ENCODE data around the gene TMEM212. TPM values are rescaled to one million over a fixed set of nuclear protein-coding genes. Genes with fewer than 3 reads are reported as not detected.

Gene TMEM212
- total RNA-seq, 2 experiments from 2014 or later, result not detected

DNA sequence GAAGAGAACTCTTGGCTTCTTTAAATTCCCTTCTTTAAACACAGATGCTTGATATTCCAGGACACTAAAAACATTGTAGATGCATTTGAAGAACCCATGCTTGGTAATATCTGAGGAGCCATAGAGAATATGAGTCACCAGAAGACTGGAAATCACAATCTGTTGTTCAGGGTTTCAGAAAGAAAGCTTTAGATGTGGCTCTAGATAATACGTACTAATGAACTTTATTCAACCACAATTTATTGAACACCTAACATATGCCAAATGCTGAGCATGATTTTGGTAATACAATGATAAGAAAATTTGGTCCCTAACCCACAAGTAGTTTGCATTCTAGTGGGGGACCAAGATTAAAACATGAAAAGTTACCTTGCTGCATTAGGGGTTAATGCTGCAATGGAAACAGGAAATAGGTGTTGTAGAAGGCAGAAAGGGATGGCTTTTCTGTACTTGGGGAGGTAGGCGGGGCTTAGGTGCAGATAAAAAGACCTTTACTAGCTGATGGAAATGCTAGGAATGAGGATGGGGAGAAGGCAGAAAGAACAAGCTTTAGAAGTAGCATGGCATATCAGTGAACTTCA, 21.3 kb upstream of the TMEM212 start:
- ATAC-seq (ENCODE audit: poor library complexity), result no peak
- H3K4me3 Mint-ChIP-seq, result no peak overlapping the region
- H3K27ac Mint-ChIP-seq, result no peak overlapping the region

DNA sequence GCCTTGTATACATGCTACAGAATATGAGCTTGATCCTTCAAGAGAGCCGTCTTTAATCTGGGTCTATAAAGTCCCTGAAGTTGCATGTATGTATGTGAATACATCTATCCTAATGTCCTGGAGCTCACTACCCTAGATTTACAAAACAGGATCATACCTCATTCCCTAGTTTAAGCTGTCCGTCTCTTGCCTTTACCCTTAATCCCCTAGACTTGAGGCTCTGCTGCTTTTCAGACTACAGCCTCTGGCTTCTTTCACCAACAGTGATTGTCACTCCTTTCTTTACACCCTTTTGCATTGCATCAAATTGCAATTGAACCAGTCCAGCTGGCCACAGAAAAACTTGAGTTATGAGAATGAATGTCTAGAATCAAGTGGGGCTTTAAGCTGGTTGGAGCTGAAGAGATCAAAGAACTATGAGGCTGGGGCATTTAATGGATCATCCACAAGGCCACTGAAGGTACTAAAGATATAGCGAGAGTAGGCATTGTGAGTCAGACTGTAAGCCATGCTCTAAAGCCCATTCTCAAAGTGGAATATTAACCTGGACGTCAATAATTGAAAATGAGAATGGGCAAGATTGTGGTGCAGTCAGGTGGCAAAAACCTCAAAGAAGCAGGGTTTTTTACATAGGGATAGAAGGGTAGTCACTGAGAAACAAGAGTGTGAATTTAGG, 20.6 kb upstream of the TMEM212 start:
- Histone ChIP-seq H3K4me1 (ENCODE audit: insufficient read depth, low read length) (peaks cover 5% of the 10 kb centered on the region), H3K27me3 (ENCODE audit: control insufficient read depth in 1 of 2, insufficient read depth in 2 of 2, low read length in 2 of 2) (peaks cover 0 to 1% of the 10 kb centered on the region in 2 experiments), H3K4me3 (ENCODE audit: low read length) (no peak overlapping the region), H3K9me3 (ENCODE audit: control insufficient read depth in 1 of 2, insufficient read depth in 1 of 2, low read length in 2 of 2) (no peaks in the 10 kb centered on the region), H3K36me3 (ENCODE audit: insufficient read depth, low read length) (no peaks in the 10 kb centered on the region), H3K27ac (ENCODE audit: low read depth in 1 of 2, low read length in 2 of 2) (no peak overlapping the region)
- Mint-ChIP-seq H3K36me3 (ENCODE audit: low read depth) (no peaks in the 10 kb centered on the region), H3K9me3 (no peaks in the 10 kb centered on the region), H3K27me3 (peaks cover 12% of the 10 kb centered on the region), H3K27ac (no peak overlapping the region), H3K4me3 (no peak overlapping the region), H3K4me1 (ENCODE audit: low read depth) (no peaks in the 10 kb centered on the region)
- TF ChIP-seq, protein P1, sequence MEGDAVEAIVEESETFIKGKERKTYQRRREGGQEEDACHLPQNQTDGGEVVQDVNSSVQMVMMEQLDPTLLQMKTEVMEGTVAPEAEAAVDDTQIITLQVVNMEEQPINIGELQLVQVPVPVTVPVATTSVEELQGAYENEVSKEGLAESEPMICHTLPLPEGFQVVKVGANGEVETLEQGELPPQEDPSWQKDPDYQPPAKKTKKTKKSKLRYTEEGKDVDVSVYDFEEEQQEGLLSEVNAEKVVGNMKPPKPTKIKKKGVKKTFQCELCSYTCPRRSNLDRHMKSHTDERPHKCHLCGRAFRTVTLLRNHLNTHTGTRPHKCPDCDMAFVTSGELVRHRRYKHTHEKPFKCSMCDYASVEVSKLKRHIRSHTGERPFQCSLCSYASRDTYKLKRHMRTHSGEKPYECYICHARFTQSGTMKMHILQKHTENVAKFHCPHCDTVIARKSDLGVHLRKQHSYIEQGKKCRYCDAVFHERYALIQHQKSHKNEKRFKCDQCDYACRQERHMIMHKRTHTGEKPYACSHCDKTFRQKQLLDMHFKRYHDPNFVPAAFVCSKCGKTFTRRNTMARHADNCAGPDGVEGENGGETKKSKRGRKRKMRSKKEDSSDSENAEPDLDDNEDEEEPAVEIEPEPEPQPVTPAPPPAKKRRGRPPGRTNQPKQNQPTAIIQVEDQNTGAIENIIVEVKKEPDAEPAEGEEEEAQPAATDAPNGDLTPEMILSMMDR (IDR thresholded peaks at IDR 0.05), result no peak
- DNase-seq (no peak), ATAC-seq (ENCODE audit: poor library complexity) (no peak)
- ChIA-PET POLR2A (no interaction called here), CTCF (interaction anchor here (0.8 kb wide), 1 partner anchor 11 kb away, joined by 3 read pairs; no protein-coding TSS in a partner anchor)
- intact Hi-C loops (cut with DNase I, micrococcal nuclease), result loop anchor here in 1 of 2 experiments (10.0 kb wide), 1 partner anchor 522 kb away; no protein-coding TSS in a partner anchor

More for the DNA sequence above, 21.3 kb upstream of the TMEM212 start:
- H3K4me1 ChIP-seq (ENCODE audit: insufficient read depth, low read length), result no peaks in the 10 kb centered on the region
- H3K27me3 Mint-ChIP-seq, result peaks cover 14% of the 10 kb centered on the region
- ChIA-PET CTCF (interaction anchor here (0.8 kb wide), 1 partner anchor 12 kb away, joined by 3 read pairs; no protein-coding TSS in a partner anchor), POLR2A (no interaction called here)
- peaks cover 0 to 3% of the 10 kb centered on the region in 2 experiments for H3K27me3 ChIP-seq (ENCODE audit: control insufficient read depth in 1 of 2, insufficient read depth in 2 of 2, low read length in 2 of 2)
- no peaks in the 10 kb centered on the region for H3K9me3 Mint-ChIP-seq
- H3K4me1 Mint-ChIP-seq (ENCODE audit: low read depth), result no peaks in the 10 kb centered on the region
- no peak overlapping the region for H3K27ac ChIP-seq (ENCODE audit: low read depth in 1 of 2, low read length in 2 of 2)
- no peaks in the 10 kb centered on the region for H3K36me3 ChIP-seq (ENCODE audit: insufficient read depth, low read length)
- H3K4me3 ChIP-seq (ENCODE audit: low read length), result no peak overlapping the region
- H3K36me3 Mint-ChIP-seq (ENCODE audit: low read depth), result no peaks in the 10 kb centered on the region
- DNase-seq, result no peak
- TF ChIP-seq, protein P1 (IDR thresholded peaks at IDR 0.05), result no peak
- intact Hi-C loops (cut with DNase I, micrococcal nuclease), result loop anchor here in 1 of 2 experiments (10.0 kb wide), 1 partner anchor 523 kb away; no protein-coding TSS in a partner anchor
- no peaks in the 10 kb centered on the region for H3K9me3 ChIP-seq (ENCODE audit: control insufficient read depth in 1 of 2, insufficient read depth in 1 of 2, low read length in 2 of 2)

DNA sequence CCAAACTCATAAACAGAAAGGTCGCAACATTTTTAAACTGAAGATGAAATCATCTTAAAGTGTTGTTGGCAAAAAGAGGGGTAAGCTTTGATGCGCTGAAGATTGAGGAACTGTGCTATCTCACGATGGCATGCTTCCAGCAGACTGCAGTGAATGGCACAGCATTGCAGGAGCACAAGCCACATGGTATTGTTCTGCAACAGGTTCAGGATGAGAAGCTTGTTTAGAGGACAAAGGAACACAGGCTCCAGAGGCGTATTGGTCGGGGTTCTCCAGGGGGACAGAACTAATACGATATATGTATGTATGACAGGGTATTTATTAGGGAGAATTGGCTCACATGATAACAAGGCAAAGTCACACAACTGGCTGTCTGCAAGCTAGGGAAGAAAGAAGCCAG, 19.0 kb upstream of the TMEM212 start:
- POLR2A ChIA-PET, result no interaction called here
- Histone ChIP-seq H3K27ac (ENCODE audit: low read depth in 1 of 2, low read length in 2 of 2) (no peak overlapping the region), H3K27me3 (ENCODE audit: control insufficient read depth in 1 of 2, insufficient read depth in 2 of 2, low read length in 2 of 2) (no peaks in the 10 kb centered on the region), H3K4me1 (ENCODE audit: insufficient read depth, low read length) (peaks cover 10% of the 10 kb centered on the region), H3K36me3 (ENCODE audit: insufficient read depth, low read length) (no peaks in the 10 kb centered on the region), H3K4me3 (ENCODE audit: low read length) (no peak overlapping the region), H3K9me3 (ENCODE audit: control insufficient read depth in 1 of 2, insufficient read depth in 1 of 2, low read length in 2 of 2) (no peaks in the 10 kb centered on the region)
- intact Hi-C loops (cut with DNase I, micrococcal nuclease), result loop anchor here in 1 of 2 experiments (10.0 kb wide), 1 partner anchor 521 kb away; no protein-coding TSS in a partner anchor
- CTCF ChIA-PET, result no interaction called here
- peak in 1 of 14 experiments; percentile 20 for DNase-seq
- Mint-ChIP-seq H3K4me3 (no peak overlapping the region), H3K36me3 (ENCODE audit: low read depth) (no peaks in the 10 kb centered on the region), H3K4me1 (ENCODE audit: low read depth) (no peaks in the 10 kb centered on the region), H3K9me3 (no peaks in the 10 kb centered on the region), H3K27ac (no peak overlapping the region), H3K27me3 (peaks cover 8% of the 10 kb centered on the region)
- TF ChIP-seq, protein P1 (IDR thresholded peaks at IDR 0.05), result no peak
- ATAC-seq (ENCODE audit: poor library complexity), result no peak

All from CD4-positive, alpha-beta T cell (primary cell).